A549 (cell line): Measurements from ENCODE around the gene INTS12. TPM values are rescaled to one million over a fixed set of nuclear protein-coding genes. Genes with fewer than 3 reads are reported as not detected.
A peak's percentile ranks its signal among the peaks of the same experiment; 100 is the strongest.

Source experiments
- ATAC-seq, 2 experiments: fragments of 200-7000 bp in 1 of 2; fragments of >200 bp in 1 of 2; cut with Nextera tagmentation in 1 of 2; cut with Tn5 transposase in 1 of 2; 3 replicates each; pipeline versions ENCODE4 v1.8.0 to v1.9.1; 2018 to 2020; ENCODE audit warnings: mild to moderate bottlenecking in 1 of 2, moderate library complexity in 1 of 2
- CTCF ChIA-PET: fragments of 300-600 bp; sonication (Branson Sonifier 250); formaldehyde crosslinking; extraction: SDS; loops from one replicate; lab custom pipeline; 2021; ENCODE audit warnings: antibody characterized with exemption, inconsistent platforms; lab: Yijun Ruan, JAX
- POLR2A ChIA-PET: fragments of 350-600 bp; formaldehyde crosslinking; extraction: SDS; loops from one replicate; lab custom pipeline; 2021; ENCODE audit warnings: antibody characterized with exemption, inconsistent platforms; lab: Yijun Ruan, JAX
- DNase-seq, 2 experiments: peaks; one replicate each; pipeline versions ENCODE4 v3.0.0 to v3.0.0-alpha.2; 2011 to 2016; ENCODE audit warnings: low read depth in 1 of 2, low spot score in 1 of 2
- FAIRE-seq: peaks from 2 replicates; lab custom pipeline; 2011; peaks lifted over from hg19 to GRCh38; lab: Jason Lieb, UNC
- H3K27ac ChIP-seq, 2 experiments: fragments of >200 bp; sonication (Bioruptor Twin); formaldehyde crosslinking; 3 replicates each; pipeline ENCODE4 v1.5.1; 2016 to 2017
- H3K4me1 ChIP-seq: fragments of >200 bp; sonication (Bioruptor Twin); formaldehyde crosslinking; 3 replicates; pipeline ENCODE4 v1.6.1; 2016
- H3K4me2 ChIP-seq: fragments of >200 bp; sonication (Bioruptor Twin); formaldehyde crosslinking; 3 replicates; pipeline ENCODE4 v1.6.1; 2016
- H3K4me3 ChIP-seq: fragments of >200 bp; sonication (Bioruptor Twin); formaldehyde crosslinking; 3 replicates; pipeline ENCODE4 v1.5.1; 2016
- H3K9me3 ChIP-seq: fragments of >200 bp; sonication (Bioruptor Twin); formaldehyde crosslinking; 3 replicates; pipeline ENCODE4 v1.6.1; 2016
- EP300 ChIP-seq, 2 experiments: fragments of >200 bp; sonication (Bioruptor Twin); formaldehyde crosslinking; IDR thresholded peaks; 2 replicates in 1 of 2; 3 replicates in 1 of 2; pipeline ENCODE4 v1.6.1; 2016 to 2017
- ESRRA ChIP-seq: fragments of 150-350 bp; IDR thresholded peaks from 2 replicates; pipeline ENCODE4 v1.6.1; 2014; ENCODE audit warnings: mild to moderate bottlenecking, low read length, borderline replicate concordance
- FOXS1 ChIP-seq: fragments of 250-450 bp; sonication (Bioruptor Pico); IDR thresholded peaks from 2 replicates; pipeline ENCODE4 v1.5.0; 2020; ENCODE audit warnings: mild to moderate bottlenecking, moderate library complexity
- GATA3 ChIP-seq: IDR thresholded peaks from 2 replicates; pipeline ENCODE4 v1.6.1; 2012; ENCODE audit warnings: borderline replicate concordance
- HDAC2 ChIP-seq: fragments of 200-600 bp; sonication (generic); IDR thresholded peaks from 2 replicates; pipeline ENCODE4 v1.6.1; 2016
- HEYL ChIP-seq: fragments of 250-450 bp; sonication (Bioruptor Pico); IDR thresholded peaks from 2 replicates; pipeline ENCODE4 v1.8.0; 2021; ENCODE audit warnings: mild to moderate bottlenecking, moderate library complexity
- HOXA7 ChIP-seq: fragments of 250-450 bp; sonication (Bioruptor Pico); IDR thresholded peaks from 2 replicates; pipeline ENCODE4 v1.5.0; 2020; ENCODE audit warnings: mild to moderate bottlenecking, moderate library complexity
- JUNB ChIP-seq: fragments of >200 bp; sonication (Bioruptor Twin); formaldehyde crosslinking; IDR thresholded peaks from 2 replicates; pipeline ENCODE4 v1.6.1; 2016
- MAFK ChIP-seq: fragments of 450-650 bp; IDR thresholded peaks from 2 replicates; pipeline ENCODE4 v1.6.1; 2014; ENCODE audit not compliant: partially characterized antibody
- MAZ ChIP-seq: fragments of 150-350 bp; IDR thresholded peaks from 2 replicates; pipeline ENCODE4 v1.6.1; 2014; ENCODE audit warnings: antibody characterized with exemption, low read depth, low read length, borderline replicate concordance
- MYC ChIP-seq: IDR thresholded peaks from 2 replicates; pipeline ENCODE4 v1.6.1; 2012; ENCODE audit warnings: mild to moderate bottlenecking, inconsistent platforms, low read length, improper control_type of control experiment, borderline replicate concordance
- NFE2L2 ChIP-seq: fragments of 150-350 bp; conservative IDR thresholded peaks from 2 replicates; pipeline ENCODE4 v1.6.1; 2014; ENCODE audit warnings: low read length
- NPAS2 ChIP-seq: fragments of 250-450 bp; sonication (Bioruptor Pico); IDR thresholded peaks from 2 replicates; pipeline ENCODE4 v1.8.0; 2022; ENCODE audit warnings: mild to moderate bottlenecking, moderate library complexity, borderline replicate concordance
- NR3C1 ChIP-seq: fragments of >200 bp; sonication (Bioruptor Twin); formaldehyde crosslinking; IDR thresholded peaks from 3 replicates; pipeline ENCODE4 v1.6.1; 2017
- POLR2A ChIP-seq: IDR thresholded peaks from 2 replicates; pipeline ENCODE4 v1.6.1; 2012; ENCODE audit warnings: mild to moderate bottlenecking, low read length
- POLR2AphosphoS2 ChIP-seq: conservative IDR thresholded peaks from 2 replicates; pipeline ENCODE4 v1.6.1; 2012; ENCODE audit warnings: low read length, improper control_type of control experiment, inconsistent platforms
- RAD21 ChIP-seq, 2 experiments: fragments of >200 bp in 1 of 2; sonication (Bioruptor Twin) in 1 of 2; formaldehyde crosslinking in 1 of 2; IDR thresholded peaks in 1 of 2; conservative IDR thresholded peaks in 1 of 2; 2 replicates in 1 of 2; 3 replicates in 1 of 2; pipeline ENCODE4 v1.6.1; 2012 to 2018; ENCODE audit warnings: inconsistent platforms in 1 of 2
- SMC3 ChIP-seq: fragments of >200 bp; sonication (Bioruptor Twin); formaldehyde crosslinking; IDR thresholded peaks from 3 replicates; pipeline ENCODE4 v1.6.1; 2018; ENCODE audit warnings: inconsistent platforms
- ZFP36 ChIP-seq: fragments of 450-650 bp; IDR thresholded peaks from 2 replicates; pipeline ENCODE4 v1.6.1; 2014; ENCODE audit warnings: borderline replicate concordance; ENCODE audit not compliant: partially characterized antibody
- WGBS: methylation state at CpG from one replicate; pipeline ENCODE4 v1.1.6; 2017; ENCODE audit errors: missing lambda C conversion rate; 5-methylcytosine and 5-hydroxymethylcytosine counted together
- polyA plus RNA-seq, 4 experiments: library from polyadenylated mRNA; depleted of rRNA in 3 of 4; stranded (reverse); fragments of >200 nt; fragmentation: RNase III in 1 of 4; extraction: RNeasy Plus Mini Kit Qiagen cat#74134 plus additional on column Dnase treatment in 1 of 4; gene quantifications; 2 replicates in 3 of 4; 3 replicates in 1 of 4; pipeline ENCODE4 v1.2.3, GENCODE V29; 2011 to 2017
- TF ChIP-seq, protein P1 (sequence below): fragments of 450-650 bp; IDR thresholded peaks from 2 replicates; pipeline ENCODE4 v1.6.1; 2014; ENCODE audit warnings: antibody characterized with exemption
- TF ChIP-seq, protein P2 (sequence below): fragments of >200 bp; sonication (Bioruptor Twin); formaldehyde crosslinking; IDR thresholded peaks from 2 replicates; pipeline ENCODE4 v1.6.1; 2016
- TF ChIP-seq, protein P3 (sequence below): fragments of 150-350 bp; IDR thresholded peaks from 2 replicates; pipeline ENCODE4 v1.6.1; 2014; ENCODE audit warnings: low read depth, mild to moderate bottlenecking, low read length
- TF ChIP-seq, protein P4 (sequence below): IDR thresholded peaks from 2 replicates; pipeline ENCODE4 v1.6.1; 2012
- TF ChIP-seq, protein P5 (sequence below): fragments of 200-600 bp; sonication (generic); IDR thresholded peaks from 2 replicates; pipeline ENCODE4 v1.6.1; 2016; ENCODE audit warnings: antibody characterized with exemption, mild to moderate bottlenecking, moderate library complexity
- TF ChIP-seq, protein P6 (sequence below): fragments of >200 bp; sonication (Bioruptor Twin); formaldehyde crosslinking; IDR thresholded peaks from 3 replicates; pipeline ENCODE4 v1.6.1; 2016
- TF ChIP-seq, protein P7 (sequence below): fragments of >200 bp; sonication (Bioruptor Twin); formaldehyde crosslinking; IDR thresholded peaks from 3 replicates; pipeline ENCODE4 v1.5.1; 2016

INTS12 gene
- polyA plus RNA-seq, 2 of the 4 experiments (the other 2 are of a cell fraction), result 13.0 to 39.0 TPM

DNA sequence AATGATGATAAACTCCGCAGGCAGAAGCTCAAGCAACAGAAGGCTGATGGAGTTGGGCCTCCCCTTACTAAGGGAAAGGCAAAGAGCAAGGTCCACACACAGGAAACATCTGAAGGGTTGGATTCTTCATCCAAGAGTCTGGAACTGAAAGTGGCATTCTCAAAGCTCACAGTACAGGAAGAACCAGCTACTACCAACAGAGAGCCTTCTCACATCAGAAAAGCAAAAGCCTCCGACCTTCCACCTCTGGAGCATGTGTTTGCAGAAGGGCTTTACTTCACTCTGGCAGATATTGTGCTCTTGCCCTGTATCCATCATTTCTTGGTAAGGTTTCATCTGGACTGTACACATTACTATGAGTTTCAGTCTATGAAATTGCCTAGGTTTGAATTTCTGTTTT lies 10.7 kb upstream of the INTS12 start:
- no peaks in the 10 kb centered on the region for H3K9me3 ChIP-seq
- no peak for FAIRE-seq
- no peak for ATAC-seq
- 85% methylated on average over 2 of the region's 2 CpGs for WGBS
- no peak overlapping the region for H3K4me3 ChIP-seq
- ChIA-PET POLR2A (no interaction called here), CTCF (interaction anchor here (1.0 to 1.2 kb wide), 2 partner anchors 9 to 198 kb away, joined by 3 read pairs; no protein-coding TSS in a partner anchor)
- no peak for TF ChIP-seq EP300 (IDR thresholded peaks at IDR 0.05)
- TF ChIP-seq, protein P1, sequence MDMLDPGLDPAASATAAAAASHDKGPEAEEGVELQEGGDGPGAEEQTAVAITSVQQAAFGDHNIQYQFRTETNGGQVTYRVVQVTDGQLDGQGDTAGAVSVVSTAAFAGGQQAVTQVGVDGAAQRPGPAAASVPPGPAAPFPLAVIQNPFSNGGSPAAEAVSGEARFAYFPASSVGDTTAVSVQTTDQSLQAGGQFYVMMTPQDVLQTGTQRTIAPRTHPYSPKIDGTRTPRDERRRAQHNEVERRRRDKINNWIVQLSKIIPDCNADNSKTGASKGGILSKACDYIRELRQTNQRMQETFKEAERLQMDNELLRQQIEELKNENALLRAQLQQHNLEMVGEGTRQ, result no peak
- TF ChIP-seq, protein P2, sequence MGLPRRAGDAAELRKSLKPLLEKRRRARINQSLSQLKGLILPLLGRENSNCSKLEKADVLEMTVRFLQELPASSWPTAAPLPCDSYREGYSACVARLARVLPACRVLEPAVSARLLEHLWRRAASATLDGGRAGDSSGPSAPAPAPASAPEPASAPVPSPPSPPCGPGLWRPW, result no peak
- no peak for TF ChIP-seq JUNB
- no peak overlapping the region for H3K27ac ChIP-seq
- H3K4me2 ChIP-seq, result no peak overlapping the region
- peaks cover 5% of the 10 kb centered on the region; the same call in 1 of the 3 replicates for H3K4me1 ChIP-seq
- no peak for DNase-seq

DNA sequence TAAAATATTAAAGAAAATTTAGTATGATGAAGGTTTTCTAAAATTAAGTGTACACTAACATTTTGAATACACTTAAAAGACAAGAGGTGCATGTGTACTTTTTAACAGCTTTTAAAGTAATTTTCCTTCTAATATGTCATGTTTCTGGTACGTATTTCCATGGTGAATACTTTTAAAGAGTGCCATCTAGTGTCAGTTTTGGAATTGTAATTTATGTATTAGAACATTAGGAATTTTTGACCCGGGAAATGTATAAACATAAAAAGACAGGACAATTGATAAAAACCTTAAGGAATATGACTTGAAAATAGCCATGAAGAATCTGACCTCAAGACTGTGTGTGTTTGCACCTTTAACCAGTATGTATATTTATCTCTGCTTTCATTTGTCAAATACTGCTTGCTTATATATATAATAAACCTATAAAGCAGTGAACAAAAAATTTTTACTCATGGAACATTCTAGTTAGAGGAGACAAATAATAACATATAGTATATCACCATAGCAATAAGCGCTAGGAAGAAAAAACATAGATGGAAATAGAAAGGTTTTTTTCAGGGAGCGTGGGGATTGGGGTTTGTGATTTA lies 7.3 kb upstream of the INTS12 start:
- H3K4me1 ChIP-seq, result peaks cover 5% of the 10 kb centered on the region; the same call in 2 of the 3 replicates
- CTCF ChIA-PET, result interaction anchor here (0.6 to 1.7 kb wide), 3 partner anchors 17 to 195 kb away, joined by 3 to 9 read pairs (median 3); no protein-coding TSS in a partner anchor
- no peak for FAIRE-seq
- no peak overlapping the region for H3K27ac ChIP-seq
- WGBS, result 41% methylated on average over 4 of the region's 4 CpGs
- no peaks in the 10 kb centered on the region for H3K9me3 ChIP-seq
- TF ChIP-seq, protein P3, sequence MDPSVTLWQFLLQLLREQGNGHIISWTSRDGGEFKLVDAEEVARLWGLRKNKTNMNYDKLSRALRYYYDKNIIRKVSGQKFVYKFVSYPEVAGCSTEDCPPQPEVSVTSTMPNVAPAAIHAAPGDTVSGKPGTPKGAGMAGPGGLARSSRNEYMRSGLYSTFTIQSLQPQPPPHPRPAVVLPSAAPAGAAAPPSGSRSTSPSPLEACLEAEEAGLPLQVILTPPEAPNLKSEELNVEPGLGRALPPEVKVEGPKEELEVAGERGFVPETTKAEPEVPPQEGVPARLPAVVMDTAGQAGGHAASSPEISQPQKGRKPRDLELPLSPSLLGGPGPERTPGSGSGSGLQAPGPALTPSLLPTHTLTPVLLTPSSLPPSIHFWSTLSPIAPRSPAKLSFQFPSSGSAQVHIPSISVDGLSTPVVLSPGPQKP, result no peak
- TF ChIP-seq, protein P4, sequence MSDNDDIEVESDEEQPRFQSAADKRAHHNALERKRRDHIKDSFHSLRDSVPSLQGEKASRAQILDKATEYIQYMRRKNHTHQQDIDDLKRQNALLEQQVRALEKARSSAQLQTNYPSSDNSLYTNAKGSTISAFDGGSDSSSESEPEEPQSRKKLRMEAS, result no peak
- no peak for TF ChIP-seq HDAC2
- TF ChIP-seq NFE2L2, result no peak
- TF ChIP-seq, protein P5, sequence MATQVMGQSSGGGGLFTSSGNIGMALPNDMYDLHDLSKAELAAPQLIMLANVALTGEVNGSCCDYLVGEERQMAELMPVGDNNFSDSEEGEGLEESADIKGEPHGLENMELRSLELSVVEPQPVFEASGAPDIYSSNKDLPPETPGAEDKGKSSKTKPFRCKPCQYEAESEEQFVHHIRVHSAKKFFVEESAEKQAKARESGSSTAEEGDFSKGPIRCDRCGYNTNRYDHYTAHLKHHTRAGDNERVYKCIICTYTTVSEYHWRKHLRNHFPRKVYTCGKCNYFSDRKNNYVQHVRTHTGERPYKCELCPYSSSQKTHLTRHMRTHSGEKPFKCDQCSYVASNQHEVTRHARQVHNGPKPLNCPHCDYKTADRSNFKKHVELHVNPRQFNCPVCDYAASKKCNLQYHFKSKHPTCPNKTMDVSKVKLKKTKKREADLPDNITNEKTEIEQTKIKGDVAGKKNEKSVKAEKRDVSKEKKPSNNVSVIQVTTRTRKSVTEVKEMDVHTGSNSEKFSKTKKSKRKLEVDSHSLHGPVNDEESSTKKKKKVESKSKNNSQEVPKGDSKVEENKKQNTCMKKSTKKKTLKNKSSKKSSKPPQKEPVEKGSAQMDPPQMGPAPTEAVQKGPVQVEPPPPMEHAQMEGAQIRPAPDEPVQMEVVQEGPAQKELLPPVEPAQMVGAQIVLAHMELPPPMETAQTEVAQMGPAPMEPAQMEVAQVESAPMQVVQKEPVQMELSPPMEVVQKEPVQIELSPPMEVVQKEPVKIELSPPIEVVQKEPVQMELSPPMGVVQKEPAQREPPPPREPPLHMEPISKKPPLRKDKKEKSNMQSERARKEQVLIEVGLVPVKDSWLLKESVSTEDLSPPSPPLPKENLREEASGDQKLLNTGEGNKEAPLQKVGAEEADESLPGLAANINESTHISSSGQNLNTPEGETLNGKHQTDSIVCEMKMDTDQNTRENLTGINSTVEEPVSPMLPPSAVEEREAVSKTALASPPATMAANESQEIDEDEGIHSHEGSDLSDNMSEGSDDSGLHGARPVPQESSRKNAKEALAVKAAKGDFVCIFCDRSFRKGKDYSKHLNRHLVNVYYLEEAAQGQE, result no peak
- TF ChIP-seq, protein P6, sequence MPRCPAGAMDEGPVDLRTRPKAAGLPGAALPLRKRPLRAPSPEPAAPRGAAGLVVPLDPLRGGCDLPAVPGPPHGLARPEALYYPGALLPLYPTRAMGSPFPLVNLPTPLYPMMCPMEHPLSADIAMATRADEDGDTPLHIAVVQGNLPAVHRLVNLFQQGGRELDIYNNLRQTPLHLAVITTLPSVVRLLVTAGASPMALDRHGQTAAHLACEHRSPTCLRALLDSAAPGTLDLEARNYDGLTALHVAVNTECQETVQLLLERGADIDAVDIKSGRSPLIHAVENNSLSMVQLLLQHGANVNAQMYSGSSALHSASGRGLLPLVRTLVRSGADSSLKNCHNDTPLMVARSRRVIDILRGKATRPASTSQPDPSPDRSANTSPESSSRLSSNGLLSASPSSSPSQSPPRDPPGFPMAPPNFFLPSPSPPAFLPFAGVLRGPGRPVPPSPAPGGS, result no peak
- no peak for TF ChIP-seq NPAS2
- peak; percentile 34 to 53; a peak in 4 of 5 replicates for TF ChIP-seq RAD21 (conservative IDR thresholded peaks at IDR 0.05 in 1 of 2, IDR thresholded peaks at IDR 0.05 in 1 of 2)
- TF ChIP-seq EP300 (IDR thresholded peaks at IDR 0.05), result no peak
- no peak for TF ChIP-seq POLR2AphosphoS2
- no peak for TF ChIP-seq JUNB
- TF ChIP-seq SMC3, result peak; percentile 43; the same call in 1 of the 3 replicates
- no peak for TF ChIP-seq MAZ
- TF ChIP-seq MAFK, result no peak
- TF ChIP-seq MYC, result no peak
- no peak for TF ChIP-seq POLR2A
- TF ChIP-seq FOXS1 (CRISPR knock-in tag), result no peak
- TF ChIP-seq HEYL, result no peak
- no peak for TF ChIP-seq GATA3
- TF ChIP-seq ESRRA, result no peak
- TF ChIP-seq HOXA7 (CRISPR knock-in tag), result no peak
- TF ChIP-seq, protein P7, sequence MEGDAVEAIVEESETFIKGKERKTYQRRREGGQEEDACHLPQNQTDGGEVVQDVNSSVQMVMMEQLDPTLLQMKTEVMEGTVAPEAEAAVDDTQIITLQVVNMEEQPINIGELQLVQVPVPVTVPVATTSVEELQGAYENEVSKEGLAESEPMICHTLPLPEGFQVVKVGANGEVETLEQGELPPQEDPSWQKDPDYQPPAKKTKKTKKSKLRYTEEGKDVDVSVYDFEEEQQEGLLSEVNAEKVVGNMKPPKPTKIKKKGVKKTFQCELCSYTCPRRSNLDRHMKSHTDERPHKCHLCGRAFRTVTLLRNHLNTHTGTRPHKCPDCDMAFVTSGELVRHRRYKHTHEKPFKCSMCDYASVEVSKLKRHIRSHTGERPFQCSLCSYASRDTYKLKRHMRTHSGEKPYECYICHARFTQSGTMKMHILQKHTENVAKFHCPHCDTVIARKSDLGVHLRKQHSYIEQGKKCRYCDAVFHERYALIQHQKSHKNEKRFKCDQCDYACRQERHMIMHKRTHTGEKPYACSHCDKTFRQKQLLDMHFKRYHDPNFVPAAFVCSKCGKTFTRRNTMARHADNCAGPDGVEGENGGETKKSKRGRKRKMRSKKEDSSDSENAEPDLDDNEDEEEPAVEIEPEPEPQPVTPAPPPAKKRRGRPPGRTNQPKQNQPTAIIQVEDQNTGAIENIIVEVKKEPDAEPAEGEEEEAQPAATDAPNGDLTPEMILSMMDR, result peak; percentile 47; the same call in 2 of the 3 replicates
- no peak for TF ChIP-seq NR3C1
- TF ChIP-seq ZFP36, result no peak
- 0 out of 6 replicates have a peak, but pooled peaks of 1 of the 2 experiments have one; percentile 43 for ATAC-seq
- peak overlapping the region; percentile 29; the same call in 1 of the 3 replicates for H3K4me2 ChIP-seq
- peak; percentile 18 to 22 for DNase-seq
- no peak overlapping the region for H3K4me3 ChIP-seq
- POLR2A ChIA-PET, result interaction anchor here (0.6 to 0.8 kb wide), 2 partner anchors 242 to 579 kb away, joined by 3 to 5 read pairs; partner anchors contain the start of gene PPA2
